NCI-H446 (cell line): ENCODE data around the gene IFNGR1.
"Not testable (repeated sequence)": the region's sequence is repeated elsewhere in the genome, so short reads cannot be mapped to it uniquely, and the experiment has no call there.

ENCODE experiments used
- DNase-seq, 2 experiments: peaks; one replicate each; lab custom pipeline; 2025; lab: John Stamatoyannopoulos, UW

Gene IFNGR1

DNA sequence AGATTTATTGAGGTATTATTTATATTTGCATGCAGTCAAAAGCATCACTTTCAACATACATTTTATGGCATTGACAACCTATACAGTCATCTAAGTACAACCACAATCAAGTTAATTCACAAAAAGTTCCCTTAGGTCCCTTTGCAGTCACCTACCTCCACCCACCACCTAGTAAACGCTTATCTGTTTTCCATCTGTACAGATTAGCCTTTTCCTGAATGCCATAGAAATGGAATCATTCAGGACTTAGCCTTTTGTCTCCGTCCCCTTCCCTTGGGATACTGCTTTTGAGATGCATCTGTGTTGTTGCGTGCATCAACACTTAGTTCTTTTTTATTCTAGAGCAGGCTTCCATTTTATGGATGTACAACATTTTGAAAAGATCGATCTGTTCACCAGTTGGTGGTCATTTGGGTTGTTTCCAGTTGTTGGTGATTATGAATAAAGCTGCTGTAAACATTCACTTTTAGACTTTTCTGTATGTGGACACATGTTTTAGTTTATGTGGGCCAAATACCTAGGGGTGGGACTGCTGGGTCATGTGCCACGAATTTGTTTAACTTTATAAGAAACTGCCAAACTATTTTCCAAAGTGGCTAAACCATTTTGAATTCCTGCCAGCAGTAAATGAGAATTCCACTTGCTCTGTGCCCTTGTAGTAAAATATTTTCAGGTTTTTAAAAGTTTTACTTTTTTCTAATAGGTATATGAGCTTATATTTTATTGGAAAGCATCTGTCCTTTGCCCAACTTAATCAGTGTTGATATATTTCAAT, 17.6 kb upstream of the IFNGR1 start:
- no peak for DNase-seq

DNA sequence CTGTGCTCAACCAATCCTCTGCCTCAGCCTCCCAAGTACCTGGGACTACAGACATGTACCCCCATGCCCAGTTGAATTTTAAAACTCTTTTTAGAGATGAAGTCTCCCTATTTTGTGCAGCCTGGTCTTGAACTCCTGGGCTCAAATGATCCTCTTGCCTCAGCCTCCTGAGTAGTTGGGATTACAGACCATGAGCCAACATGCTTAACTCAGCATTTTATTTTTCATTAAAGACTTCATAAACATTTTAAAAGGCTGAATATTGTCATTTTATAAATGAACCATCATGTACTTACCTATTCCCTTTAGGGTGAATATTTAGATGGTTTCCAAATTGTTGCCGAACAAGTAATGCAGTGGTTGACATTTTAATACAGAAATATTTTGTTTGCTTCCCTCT, 16.5 kb upstream of the IFNGR1 start:
- DNase-seq: no peak

DNA sequence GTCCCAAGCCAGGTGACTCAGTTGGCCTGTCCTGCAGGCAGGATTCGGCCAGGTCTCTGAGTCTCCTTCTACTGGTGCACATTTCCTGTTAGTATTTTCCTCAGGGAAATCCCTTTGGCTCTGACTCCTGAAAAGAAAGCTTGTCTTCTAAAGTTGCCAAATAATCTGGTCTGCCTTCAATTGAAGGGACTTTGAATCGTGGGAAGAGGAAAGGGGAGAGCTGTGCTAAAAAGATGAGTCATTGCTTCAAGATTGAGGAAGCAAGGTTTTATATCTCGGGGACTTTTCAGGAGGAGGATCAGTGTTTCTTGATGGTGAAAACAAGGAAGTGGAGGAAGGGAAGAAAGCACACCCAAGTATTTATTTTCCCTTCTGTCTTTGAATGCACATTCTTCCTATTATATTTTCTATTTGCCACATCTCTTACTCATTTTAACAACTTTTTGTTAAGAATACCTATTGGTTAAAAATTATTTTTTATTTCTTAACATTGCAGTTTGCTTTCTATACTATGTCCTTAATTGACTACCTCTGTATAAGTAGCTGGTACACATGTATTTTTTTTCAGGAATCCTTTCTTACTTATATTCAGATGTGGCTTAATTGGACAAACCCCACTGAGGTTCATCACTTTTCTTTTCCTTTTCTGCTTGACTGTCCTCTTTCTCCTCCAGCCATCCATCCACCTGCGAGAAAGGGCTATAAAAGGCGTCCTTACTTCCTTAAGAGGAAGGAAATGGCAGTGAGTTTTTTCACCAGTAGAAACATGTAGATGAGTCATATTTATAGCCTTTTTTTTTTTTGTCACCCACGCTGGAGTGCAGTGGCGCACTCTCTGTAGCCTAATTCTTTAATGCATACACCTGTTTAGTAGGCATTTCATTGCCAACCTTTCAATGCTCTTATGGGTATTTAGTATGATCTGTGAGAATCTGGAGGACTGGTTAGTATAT, 15.0 kb upstream of the IFNGR1 start:
- peak in 1 of 2 experiments; percentile 19 for DNase-seq

DNA sequence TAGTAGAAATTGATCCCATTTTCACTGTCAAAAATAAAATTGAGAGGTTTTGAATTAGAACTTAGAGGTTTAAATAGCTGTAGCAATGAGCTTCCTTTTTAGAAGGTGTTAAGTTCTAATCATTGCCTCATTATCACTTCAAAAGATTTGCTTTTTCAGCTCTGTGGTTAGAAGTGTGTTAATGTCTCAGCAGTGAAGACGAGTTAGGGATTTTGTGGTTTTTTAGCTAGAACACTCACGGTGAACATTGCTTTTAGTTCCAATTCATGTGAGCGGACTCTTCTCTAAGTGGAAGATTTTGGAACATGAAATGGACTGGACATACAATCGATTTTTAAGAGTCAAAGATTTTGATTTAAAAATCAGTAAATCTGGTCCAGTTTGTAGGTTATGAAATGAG, 12.7 kb upstream of the IFNGR1 start:
- no peak for DNase-seq

DNA sequence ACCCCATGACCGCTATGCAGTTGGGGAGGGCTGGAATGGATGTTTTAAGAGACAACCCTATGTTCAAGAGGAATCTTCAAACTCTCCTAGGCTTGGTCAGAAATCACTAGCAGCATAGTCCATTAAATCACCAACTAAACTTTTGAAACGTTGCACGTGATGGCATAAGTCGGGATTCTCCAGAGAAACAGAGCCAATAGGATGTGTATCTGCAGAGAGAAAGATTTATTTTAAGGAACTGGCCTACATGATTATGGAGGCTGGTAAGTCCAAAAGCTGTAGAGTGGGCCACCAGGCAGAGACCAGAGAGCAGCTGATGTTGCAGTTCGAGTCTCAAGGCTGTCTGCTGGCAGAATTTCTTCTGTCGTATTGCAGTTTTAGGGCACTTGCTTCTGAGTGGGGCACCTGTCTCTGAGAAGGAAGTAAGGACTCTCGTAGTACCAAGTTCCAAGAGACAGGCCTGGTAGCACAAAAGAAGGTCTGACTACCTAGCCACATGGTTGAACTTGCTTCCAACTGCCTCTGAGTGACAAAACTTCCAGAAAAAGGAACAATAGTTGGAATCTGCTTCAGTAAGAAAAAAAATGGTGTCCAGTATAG, 11.9 kb upstream of the IFNGR1 start:
- DNase-seq: no peak

DNA sequence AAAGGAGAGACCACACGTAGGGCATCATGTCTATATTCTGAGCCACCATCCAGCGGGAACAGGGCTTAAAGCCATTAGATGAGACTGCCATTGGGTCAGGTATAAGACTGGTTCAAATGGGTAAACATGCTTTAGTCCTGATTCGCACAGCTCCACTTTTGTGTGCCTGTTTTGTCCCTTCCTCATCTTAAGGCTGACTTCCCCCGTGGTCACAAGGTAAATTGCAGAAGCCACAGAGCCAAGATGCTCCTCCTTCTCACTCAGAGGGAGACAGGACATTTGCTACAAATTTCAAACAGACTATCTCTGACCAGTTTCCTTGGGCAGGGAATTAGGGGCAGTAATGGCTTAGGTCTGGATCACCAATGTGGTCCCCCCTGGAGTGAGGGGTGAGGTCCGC, 11.4 kb upstream of the IFNGR1 start:
- no peak for DNase-seq

DNA sequence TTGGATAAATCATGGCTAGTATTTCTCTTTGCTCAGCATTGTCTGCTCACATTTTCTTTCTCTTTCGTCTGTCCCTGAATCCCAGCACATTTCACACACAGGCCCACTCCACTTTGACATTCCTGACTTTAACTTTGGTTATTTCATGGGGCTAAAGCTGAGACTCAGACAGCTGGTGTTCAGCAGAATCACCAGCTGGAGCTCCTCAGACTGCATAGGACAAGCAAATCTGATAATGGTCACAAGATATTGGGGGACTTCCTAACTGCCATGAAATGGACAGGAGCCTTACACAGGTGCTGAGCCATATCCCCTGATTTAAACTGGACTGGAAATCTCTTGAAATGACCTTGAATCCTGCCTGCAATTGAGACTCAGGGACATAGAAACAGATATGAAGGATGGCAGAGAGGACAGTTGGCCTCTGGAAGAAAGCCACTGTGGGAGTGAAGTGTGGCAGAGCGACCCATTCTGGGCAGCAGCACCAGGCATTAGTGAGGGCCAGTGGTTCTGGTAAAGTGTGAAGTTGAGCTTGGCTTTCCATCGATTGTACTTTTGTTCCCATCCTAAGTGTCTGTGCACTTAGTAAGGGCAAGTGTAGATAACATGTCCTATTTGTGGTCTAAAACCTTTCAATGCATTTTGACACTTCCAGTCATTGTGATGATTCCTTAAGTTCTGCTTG, 10.0 kb upstream of the IFNGR1 start:
- DNase-seq: no peak

DNA sequence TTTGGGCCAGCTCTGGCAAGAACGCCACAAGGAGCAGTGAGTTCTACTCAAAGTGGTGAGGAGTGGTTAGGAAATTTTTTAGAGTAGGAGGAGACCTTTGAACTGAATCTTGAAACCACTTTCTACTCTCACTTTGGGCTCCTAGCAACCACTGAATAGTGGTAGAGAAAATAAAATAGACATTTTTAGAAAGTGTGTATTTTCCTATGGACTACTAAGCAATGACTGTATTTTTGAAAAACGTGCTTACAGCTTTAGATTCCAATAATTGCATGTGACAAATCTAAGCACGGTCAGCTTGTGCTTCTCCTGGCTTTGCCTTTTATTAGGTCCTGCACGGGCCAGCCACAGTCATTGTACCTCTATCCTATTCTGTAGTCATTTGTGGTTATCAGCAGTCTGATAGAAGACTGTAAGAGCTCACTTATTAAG, 8.7 kb upstream of the IFNGR1 start:
- no peak for DNase-seq

DNA sequence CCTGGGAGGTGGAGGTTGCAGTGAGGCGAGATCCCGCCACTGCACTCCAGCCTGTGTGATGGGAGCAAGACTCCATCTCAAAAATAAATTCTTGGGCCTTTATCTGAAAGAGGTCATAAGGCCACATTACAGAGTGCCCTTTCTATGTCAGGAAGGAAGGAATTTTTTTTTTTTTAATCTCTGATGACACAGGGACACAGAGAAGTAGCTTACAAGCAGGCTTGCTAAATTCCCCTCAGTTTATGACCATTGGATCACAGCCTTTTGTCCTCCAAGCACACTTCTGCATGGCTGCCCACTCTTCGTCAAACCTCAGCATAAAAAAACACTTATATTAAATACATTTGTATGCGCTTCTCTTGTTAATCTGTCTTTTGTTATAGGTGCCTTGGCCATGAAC, 7.5 kb upstream of the IFNGR1 start:
- DNase-seq: no peak

DNA sequence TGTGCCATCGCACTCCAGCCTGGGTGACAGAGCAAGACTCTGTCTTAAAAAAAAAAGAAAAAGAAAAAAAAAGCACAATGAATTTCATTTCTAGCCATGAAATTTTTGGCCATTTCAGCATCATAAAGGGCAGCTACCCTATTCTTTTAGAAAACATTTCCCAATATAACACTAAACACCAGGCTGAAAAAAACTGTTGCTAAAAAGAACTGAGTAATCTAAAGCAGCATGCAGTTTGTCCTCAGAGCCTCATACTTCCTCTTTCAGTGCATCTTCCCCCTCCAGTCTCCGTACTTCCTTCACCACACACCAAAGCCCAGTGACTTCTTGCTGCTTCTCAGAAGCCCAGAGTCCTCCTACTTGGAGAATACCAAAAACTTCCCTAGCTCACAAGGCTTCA, 5.6 kb upstream of the IFNGR1 start:
- DNase-seq: no peak

DNA sequence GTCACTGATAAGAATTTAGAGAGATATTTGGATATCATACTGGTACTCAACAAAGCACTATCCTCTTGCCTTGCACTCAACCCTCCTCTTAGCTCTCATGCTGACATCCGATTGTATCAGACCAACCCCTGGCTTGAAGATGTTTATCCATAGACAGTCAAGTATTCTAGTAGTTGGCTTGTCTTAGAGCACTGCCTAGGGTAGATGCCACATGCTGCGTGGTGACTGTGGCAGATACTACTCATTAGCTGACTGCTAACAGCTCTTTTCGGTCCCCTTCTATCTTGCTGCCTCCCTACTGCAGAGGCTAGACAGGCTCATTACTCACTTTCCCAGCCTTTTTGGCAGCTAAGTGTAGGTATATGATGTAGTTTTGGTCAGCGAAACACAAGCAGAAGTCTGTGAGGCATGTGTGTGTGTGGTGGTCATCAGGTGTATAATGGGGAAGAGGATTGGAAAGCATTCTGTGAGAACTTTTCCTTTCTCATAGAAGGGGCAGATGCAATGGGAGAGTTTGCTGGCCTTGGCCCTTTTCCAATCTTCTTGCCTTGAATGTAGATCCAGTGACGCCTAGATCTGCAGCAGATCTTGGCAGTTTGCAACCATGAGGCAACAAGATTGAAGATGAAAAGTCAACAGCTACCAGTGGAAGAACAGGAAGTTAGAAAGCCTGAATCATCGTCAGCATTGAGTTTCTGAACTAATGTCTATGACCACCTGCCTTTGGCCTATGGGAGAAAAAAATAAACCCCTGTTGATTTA, 4.4 kb upstream of the IFNGR1 start:
- peak; percentile 33 to 60 for DNase-seq

DNA sequence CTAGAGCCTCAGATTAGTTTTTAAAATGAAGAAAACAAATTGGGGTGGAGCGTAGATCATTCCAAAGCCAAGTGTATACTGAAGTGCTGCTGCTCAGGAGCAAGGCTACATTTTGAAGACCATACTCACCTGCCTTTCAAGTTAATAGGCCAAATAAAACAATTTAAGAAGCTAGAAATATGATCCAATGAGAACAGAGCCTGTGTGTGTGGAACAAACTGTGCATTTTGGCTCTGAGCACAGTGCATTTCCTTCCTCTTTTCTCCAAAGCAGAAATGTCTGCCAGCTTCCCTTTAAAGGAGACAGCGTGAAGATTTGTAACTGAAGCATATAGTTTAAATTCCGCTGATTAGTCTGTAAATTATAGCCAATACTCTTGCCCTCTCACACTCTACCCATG, 3.2 kb upstream of the IFNGR1 start:
- no peak for DNase-seq

DNA sequence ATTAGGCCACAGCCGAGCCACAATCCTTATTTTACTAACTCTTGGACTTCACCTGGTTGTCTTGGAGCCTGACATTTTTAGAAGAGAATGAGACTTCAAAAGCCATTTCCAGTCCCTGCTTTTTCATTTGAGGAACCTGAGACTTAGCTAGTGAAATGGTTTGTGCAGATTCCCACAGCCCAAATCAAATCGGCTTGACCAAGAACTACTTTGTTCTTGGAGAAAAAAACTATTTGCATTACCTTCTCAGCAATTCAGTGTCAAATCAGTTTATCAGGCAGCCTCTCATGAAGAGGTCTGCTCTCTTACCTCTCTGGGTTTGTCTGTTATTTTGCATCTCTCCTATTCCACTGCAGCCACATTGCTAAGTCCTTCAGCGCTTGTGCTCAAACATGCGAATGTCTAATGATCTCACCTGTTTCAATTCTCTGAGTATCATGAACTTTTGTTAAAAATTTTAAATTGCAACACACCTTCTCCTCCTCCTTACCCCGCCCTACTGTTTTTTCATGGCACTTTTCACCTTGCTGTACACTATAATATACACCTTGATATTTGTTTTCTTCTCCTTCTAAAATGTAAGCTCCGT, 573 bp upstream of the IFNGR1 start:
- DNase-seq: no peak

DNA sequence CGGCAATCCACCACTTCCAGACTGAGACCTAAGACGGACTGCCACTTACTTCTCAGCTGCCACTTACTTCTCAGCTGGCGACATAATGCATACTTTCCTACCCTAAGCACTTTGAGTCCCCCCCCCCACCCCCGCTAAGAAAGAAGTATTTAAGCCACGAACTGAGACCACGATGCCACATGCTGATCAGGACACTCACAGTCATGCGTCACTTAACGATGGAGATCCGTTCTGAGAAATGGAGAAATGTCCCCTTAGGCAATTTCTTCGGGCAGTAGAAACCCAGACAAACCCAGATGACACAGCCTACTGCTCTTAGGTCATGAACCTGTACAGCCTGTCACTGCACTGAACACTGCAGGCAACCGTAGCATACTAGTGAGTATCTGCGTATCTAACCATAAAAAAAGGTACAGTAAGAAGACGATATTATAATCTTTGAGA, 690 bp downstream of the IFNGR1 start:
- no peak for DNase-seq

DNA sequence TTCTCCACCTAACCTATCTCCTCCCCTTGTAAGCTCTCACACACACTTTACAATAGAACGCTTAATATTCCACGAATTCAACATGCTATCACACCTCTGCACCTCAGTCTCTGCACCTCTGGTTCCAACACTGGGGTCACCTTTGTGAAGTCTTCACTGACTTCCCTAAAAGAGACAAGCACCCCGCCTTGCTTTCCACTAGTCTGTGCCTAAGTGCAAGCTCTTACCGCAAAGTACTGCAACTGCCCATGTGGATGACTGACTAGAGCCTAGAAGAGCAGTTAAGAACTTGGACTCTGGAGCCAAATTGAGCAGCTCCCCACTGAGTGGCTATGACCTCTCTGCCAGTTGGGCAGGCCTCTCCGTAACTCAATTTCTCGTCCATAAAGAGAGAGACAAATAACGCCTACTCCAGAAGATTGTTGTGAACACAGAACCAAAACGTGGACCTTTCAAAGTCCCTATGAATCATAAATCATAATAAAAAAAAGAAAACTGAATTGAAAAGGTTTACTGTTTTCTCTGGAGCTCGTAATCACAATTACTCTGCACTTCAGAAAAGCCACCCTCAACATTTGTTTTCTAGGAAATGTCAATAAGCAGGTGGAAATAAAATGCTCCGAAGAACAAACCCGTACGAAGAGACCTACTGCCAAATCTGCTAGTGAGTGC, 1.2 kb downstream of the IFNGR1 start:
- peak in 1 of 2 experiments; percentile 6 for DNase-seq

DNA sequence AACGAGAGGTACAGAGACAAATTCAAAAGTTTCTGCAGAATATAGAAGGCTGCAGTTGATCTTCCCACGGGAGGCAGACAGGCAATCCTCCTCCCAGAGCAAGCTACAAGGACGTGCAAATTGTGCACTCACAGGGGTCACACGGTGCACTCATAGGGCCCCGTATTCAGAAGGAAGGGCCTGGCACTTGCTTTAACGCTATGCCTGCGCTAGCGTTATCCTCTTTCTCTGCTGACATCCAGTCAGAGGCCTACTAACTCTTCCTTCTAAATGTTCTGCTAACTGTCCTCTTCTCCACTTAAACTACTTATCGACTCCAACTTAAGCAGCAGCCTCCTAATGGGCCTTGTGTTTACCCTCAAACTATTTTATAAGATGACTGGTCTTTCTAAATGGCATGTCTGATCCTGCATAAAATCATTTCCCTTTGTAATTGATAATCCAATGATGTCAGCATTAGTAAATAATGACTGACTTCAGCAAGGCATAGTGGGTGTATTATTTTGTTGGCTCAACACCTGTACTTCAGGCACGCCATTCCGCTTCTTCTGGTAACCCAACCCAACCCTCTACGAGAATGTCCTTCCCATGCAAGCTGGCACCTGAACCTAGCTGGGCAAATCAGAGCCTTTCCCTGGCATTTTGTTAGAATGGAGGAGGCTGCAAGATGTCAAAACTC, 2.2 kb downstream of the IFNGR1 start:
- no peak for DNase-seq

DNA sequence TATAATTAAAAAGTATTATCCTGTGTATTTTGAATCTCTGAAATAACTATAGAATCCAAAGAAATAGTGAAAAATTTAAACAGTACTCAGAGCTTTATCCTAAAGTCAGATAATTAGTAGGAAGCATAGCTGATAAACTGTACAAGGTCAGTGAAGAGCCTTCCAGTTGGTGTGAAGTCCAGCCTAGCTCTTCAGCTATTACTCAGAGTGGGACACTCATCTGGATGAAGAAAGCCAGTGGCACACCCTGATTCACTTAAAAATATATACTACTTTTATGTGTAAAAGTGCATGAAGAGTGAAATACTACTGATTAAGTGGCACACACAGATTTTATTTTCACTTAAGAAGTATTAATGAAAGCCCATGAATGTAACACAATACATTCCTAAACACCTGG, 3.1 kb downstream of the IFNGR1 start:
- no peak for DNase-seq

DNA sequence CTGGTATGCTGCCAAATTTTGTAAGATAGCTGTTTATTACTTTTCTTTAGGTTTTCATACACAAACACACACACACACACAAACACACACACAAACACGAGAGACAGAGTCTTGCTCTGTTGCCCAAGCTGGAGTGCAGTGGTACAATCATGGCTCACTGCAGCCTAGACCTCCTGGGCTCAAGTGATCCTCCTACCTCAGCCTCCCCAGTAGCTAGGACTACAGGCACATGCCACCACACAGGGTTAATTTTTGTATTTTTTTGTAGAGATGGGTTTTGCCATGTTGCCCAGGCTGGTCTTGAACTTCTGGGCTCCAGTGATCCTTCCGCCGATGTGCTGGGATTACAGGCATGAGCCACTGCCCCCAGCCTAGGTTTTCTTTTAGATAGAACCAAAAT, 3.6 kb downstream of the IFNGR1 start:
- DNase-seq: not testable (repeated sequence)

DNA sequence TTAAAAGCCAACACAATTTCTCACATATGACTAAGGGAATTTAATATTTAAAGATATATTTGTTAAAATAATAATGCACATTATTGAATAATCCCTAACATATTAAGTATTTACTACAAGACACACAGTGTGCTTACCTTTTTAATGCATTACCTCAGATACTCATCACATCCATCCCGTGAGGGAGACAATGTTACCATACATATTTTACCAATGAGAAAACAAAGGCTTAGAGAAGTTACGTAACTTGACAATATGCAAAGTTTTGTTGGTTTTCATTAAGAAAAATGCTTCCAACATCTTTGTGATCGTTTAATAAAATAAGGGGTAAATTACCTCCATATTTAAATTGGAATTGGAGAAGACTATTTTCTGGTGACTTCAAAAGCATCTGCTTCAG, 4.3 kb downstream of the IFNGR1 start:
- DNase-seq: no peak

DNA sequence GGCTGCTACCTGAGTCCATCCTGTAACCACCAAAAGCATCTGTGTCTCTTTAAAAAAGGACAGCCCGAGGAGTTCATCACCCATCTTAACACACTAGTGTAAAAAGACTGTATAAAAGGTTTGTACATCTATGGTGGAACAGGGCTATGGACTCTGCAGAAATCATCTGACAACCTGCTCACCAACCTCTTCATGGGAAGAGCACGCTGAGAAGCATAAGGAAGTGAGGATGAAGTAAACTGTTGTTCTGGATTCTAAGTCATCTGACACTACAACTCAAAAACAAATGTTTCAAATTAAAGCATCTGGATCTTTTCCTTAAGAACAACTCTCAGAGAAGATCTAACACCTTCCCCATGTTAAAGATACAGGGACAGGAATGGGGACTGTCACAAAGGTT, 5.4 kb downstream of the IFNGR1 start:
- no peak for DNase-seq
